ENCODE results near the gene SUN1. TPM values are rescaled to one million over a fixed set of nuclear protein-coding genes. Genes with fewer than 3 reads are reported as not detected.

The SUN1 gene
- total and polyA plus RNA-seq, 9 of the 15 experiments (the other 6 are each of a cell fraction or from before 2014, with no cell fraction given): 36.8 to 132 (median 62.3) TPM

GRCh38 chr7:802500-803242, 29.6 kb upstream of the SUN1 start:
- H4K20me1 ChIP-seq (replicated peaks; ENCODE audit: control insufficient read depth, insufficient read depth, low read length): no peaks in the 10 kb centered on the region
- no peak for DNase-seq (ENCODE audit: extremely low read depth in 1 of 4, low spot score in 3 of 4)
- 73% methylated on average over 18 of the region's 18 CpGs for WGBS (ENCODE audit: insufficient coverage, low coverage, missing lambda C conversion rate)
- H3K4me3 ChIP-seq: no peak overlapping the region
- peaks cover 0 to 4% of the 10 kb centered on the region in 2 experiments; a peak in 2 of 5 replicates for H3K4me1 ChIP-seq (replicated peaks in 1 of 2; ENCODE audit: control insufficient read depth in 2 of 2, insufficient read depth in 2 of 2, low read length in 2 of 2)
- intact Hi-C loops (cut with micrococcal nuclease): no loop called here
- CTCF ChIA-PET (ENCODE audit: low intra/inter-chr PET ratio): no interaction called here
- in situ Hi-C loops (cut with MboI): no loop called here
- H3K4me2 ChIP-seq (ENCODE audit: insufficient read depth, low read length): no peak overlapping the region
- H3K9me3 ChIP-seq (replicated peaks; ENCODE audit: control insufficient read depth, insufficient read depth, low read depth, low read length): no peaks in the 10 kb centered on the region; the same call in 1 of the 2 replicates
- no peak for ATAC-seq
- no peak overlapping the region for H3K27ac ChIP-seq (ENCODE audit: extremely low read depth, low read depth, low read length)
- H3K79me2 ChIP-seq (ENCODE audit: control insufficient read depth, insufficient read depth, low read length): no peaks in the 10 kb centered on the region
- H3K27me3 ChIP-seq (ENCODE audit: control insufficient read depth in 2 of 2, insufficient read depth in 2 of 2, low read length in 2 of 2): no peaks in the 10 kb centered on the region
- FAIRE-seq: no peak
- POLR2A ChIA-PET: no interaction called here
- no peaks in the 10 kb centered on the region for H3K36me3 ChIP-seq (ENCODE audit: control insufficient read depth, insufficient read depth, low read length)
- H3K9ac ChIP-seq (ENCODE audit: insufficient read depth in 1 of 2, low read depth in 2 of 2, low read length in 2 of 2): 0 out of 4 replicates have a peak overlapping the region, but pooled peaks of 1 of the 2 experiments have one; percentile 71
- H3K9me1 ChIP-seq (ENCODE audit: control insufficient read depth, insufficient read depth, low read length): no peaks in the 10 kb centered on the region
- BruUV-seq (replicated peaks): no TSS peak
- H2AFZ ChIP-seq (ENCODE audit: low read depth, low read length): no peak overlapping the region
- TF ChIP-seq HMG20A (CRISPR knock-in tag; conservative IDR thresholded peaks at IDR 0.05): no peak
- TF ChIP-seq, protein P1, sequence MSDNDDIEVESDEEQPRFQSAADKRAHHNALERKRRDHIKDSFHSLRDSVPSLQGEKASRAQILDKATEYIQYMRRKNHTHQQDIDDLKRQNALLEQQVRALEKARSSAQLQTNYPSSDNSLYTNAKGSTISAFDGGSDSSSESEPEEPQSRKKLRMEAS (CRISPR knock-in tag; IDR thresholded peaks at IDR 0.05): no peak
- TF ChIP-seq ARID2 (IDR thresholded peaks at IDR 0.05): peak; percentile 12; the same call in 1 of the 2 replicates
- 0 out of 2 replicates have a peak, but pooled peaks have one; percentile 29 for TF ChIP-seq SMARCA5 (IDR thresholded peaks at IDR 0.05)
- no peak for TF ChIP-seq ATF7 (IDR thresholded peaks at IDR 0.05)
- no peak for TF ChIP-seq BHLHE40 (IDR thresholded peaks at IDR 0.05; ENCODE audit: low read length)
- TF ChIP-seq HDAC1 (IDR thresholded peaks at IDR 0.05): peak in 1 of 2 experiments; percentile 42; a peak in 2 of 4 replicates
- no peak for TF ChIP-seq POLR2G (IDR thresholded peaks at IDR 0.05; ENCODE audit: low read depth, low read length)
- no peak for TF ChIP-seq GMEB1 (CRISPR knock-in tag; IDR thresholded peaks at IDR 0.05)
- TF ChIP-seq MTA1 (IDR thresholded peaks at IDR 0.05; ENCODE audit: borderline replicate concordance): peak; percentile 55; the same call in 1 of the 2 replicates
- TF ChIP-seq, protein P2, sequence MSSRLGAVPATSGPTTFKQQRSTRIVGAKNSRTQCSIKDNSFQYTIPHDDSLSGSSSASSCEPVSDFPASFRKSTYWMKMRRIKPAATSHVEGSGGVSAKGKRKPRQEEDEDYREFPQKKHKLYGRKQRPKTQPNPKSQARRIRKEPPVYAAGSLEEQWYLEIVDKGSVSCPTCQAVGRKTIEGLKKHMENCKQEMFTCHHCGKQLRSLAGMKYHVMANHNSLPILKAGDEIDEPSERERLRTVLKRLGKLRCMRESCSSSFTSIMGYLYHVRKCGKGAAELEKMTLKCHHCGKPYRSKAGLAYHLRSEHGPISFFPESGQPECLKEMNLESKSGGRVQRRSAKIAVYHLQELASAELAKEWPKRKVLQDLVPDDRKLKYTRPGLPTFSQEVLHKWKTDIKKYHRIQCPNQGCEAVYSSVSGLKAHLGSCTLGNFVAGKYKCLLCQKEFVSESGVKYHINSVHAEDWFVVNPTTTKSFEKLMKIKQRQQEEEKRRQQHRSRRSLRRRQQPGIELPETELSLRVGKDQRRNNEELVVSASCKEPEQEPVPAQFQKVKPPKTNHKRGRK (tag; IDR thresholded peaks at IDR 0.05): peak; percentile 88
- TF ChIP-seq PHB2 (IDR thresholded peaks at IDR 0.05; ENCODE audit: low read depth): peak; percentile 41; the same call in 1 of the 2 replicates
- TF ChIP-seq, protein P3, sequence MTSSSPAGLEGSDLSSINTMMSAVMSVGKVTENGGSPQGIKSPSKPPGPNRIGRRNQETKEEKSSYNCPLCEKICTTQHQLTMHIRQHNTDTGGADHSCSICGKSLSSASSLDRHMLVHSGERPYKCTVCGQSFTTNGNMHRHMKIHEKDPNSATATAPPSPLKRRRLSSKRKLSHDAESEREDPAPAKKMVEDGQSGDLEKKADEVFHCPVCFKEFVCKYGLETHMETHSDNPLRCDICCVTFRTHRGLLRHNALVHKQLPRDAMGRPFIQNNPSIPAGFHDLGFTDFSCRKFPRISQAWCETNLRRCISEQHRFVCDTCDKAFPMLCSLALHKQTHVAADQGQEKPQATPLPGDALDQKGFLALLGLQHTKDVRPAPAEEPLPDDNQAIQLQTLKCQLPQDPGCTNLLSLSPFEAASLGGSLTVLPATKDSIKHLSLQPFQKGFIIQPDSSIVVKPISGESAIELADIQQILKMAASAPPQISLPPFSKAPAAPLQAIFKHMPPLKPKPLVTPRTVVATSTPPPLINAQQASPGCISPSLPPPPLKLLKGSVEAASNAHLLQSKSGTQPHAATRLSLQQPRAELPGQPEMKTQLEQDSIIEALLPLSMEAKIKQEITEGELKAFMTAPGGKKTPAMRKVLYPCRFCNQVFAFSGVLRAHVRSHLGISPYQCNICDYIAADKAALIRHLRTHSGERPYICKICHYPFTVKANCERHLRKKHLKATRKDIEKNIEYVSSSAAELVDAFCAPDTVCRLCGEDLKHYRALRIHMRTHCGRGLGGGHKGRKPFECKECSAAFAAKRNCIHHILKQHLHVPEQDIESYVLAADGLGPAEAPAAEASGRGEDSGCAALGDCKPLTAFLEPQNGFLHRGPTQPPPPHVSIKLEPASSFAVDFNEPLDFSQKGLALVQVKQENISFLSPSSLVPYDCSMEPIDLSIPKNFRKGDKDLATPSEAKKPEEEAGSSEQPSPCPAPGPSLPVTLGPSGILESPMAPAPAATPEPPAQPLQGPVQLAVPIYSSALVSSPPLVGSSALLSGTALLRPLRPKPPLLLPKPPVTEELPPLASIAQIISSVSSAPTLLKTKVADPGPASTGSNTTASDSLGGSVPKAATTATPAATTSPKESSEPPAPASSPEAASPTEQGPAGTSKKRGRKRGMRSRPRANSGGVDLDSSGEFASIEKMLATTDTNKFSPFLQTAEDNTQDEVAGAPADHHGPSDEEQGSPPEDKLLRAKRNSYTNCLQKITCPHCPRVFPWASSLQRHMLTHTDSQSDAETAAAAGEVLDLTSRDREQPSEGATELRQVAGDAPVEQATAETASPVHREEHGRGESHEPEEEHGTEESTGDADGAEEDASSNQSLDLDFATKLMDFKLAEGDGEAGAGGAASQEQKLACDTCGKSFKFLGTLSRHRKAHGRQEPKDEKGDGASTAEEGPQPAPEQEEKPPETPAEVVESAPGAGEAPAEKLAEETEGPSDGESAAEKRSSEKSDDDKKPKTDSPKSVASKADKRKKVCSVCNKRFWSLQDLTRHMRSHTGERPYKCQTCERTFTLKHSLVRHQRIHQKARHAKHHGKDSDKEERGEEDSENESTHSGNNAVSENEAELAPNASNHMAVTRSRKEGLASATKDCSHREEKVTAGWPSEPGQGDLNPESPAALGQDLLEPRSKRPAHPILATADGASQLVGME (CRISPR knock-in tag; IDR thresholded peaks at IDR 0.05): no peak
